Measurements from ENCODE around the gene IMPG2.

IMPG2 gene

GRCh38 chr3:101271728-101272127, 48.6 kb downstream of the IMPG2 start:
- H3K27ac ChIP-seq (ENCODE audit: low read length): no peak overlapping the region
- no peaks in the 10 kb centered on the region for H3K4me1 ChIP-seq (ENCODE audit: insufficient read depth, low read length)
- H3K36me3 ChIP-seq (ENCODE audit: insufficient read depth, low read depth, low read length): no peaks in the 10 kb centered on the region
- H3K27me3 ChIP-seq (ENCODE audit: insufficient read depth, low read length): peaks cover 84% of the 10 kb centered on the region
- no peaks in the 10 kb centered on the region for H3K9me3 ChIP-seq (ENCODE audit: insufficient read depth, low read depth, low read length)
- H3K4me3 ChIP-seq (ENCODE audit: low read length): no peak overlapping the region
- no peak overlapping the region for H3K9ac ChIP-seq (ENCODE audit: low read depth, low read length)

- Histone ChIP-seq H3K4me3 (ENCODE audit: low read length) (no peak overlapping the region), H3K27ac (ENCODE audit: low read length) (no peak overlapping the region), H3K27me3 (ENCODE audit: insufficient read depth, low read length) (peaks cover 72% of the 10 kb centered on the region), H3K9me3 (ENCODE audit: insufficient read depth, low read depth, low read length) (no peaks in the 10 kb centered on the region), H3K9ac (ENCODE audit: low read depth, low read length) (no peak overlapping the region), H3K4me1 (ENCODE audit: insufficient read depth, low read length) (no peaks in the 10 kb centered on the region), H3K36me3 (ENCODE audit: insufficient read depth, low read depth, low read length) (no peaks in the 10 kb centered on the region)
Measured at GRCh38 chr3:101270149-101270548, 50.2 kb downstream of the IMPG2 start.

GRCh38 chr3:101268971-101269671, 51.3 kb downstream of the IMPG2 start:
- no peaks in the 10 kb centered on the region for H3K36me3 ChIP-seq (ENCODE audit: insufficient read depth, low read depth, low read length)
- H3K9me3 ChIP-seq (ENCODE audit: insufficient read depth, low read depth, low read length): no peaks in the 10 kb centered on the region
- peaks cover 62% of the 10 kb centered on the region for H3K27me3 ChIP-seq (ENCODE audit: insufficient read depth, low read length)
- no peaks in the 10 kb centered on the region for H3K4me1 ChIP-seq (ENCODE audit: insufficient read depth, low read length)
- no peak overlapping the region for H3K27ac ChIP-seq (ENCODE audit: low read length)
- H3K4me3 ChIP-seq (ENCODE audit: low read length): no peak overlapping the region
- no peak overlapping the region for H3K9ac ChIP-seq (ENCODE audit: low read depth, low read length)

GRCh38 chr3:101268141-101268540, 52.2 kb downstream of the IMPG2 start:
- Histone ChIP-seq H3K9ac (ENCODE audit: low read depth, low read length) (no peak overlapping the region), H3K27me3 (ENCODE audit: insufficient read depth, low read length) (peaks cover 53% of the 10 kb centered on the region), H3K4me3 (ENCODE audit: low read length) (no peak overlapping the region), H3K9me3 (ENCODE audit: insufficient read depth, low read depth, low read length) (no peaks in the 10 kb centered on the region), H3K27ac (ENCODE audit: low read length) (no peak overlapping the region), H3K36me3 (ENCODE audit: insufficient read depth, low read depth, low read length) (no peaks in the 10 kb centered on the region), H3K4me1 (ENCODE audit: insufficient read depth, low read length) (no peaks in the 10 kb centered on the region)

- peaks cover 37% of the 10 kb centered on the region for H3K27me3 ChIP-seq (ENCODE audit: insufficient read depth, low read length)
- H3K36me3 ChIP-seq (ENCODE audit: insufficient read depth, low read depth, low read length): no peaks in the 10 kb centered on the region
- no peak overlapping the region for H3K9ac ChIP-seq (ENCODE audit: low read depth, low read length)
- no peak overlapping the region for H3K4me3 ChIP-seq (ENCODE audit: low read length)
- H3K9me3 ChIP-seq (ENCODE audit: insufficient read depth, low read depth, low read length): no peaks in the 10 kb centered on the region
- H3K27ac ChIP-seq (ENCODE audit: low read length): no peak overlapping the region
- H3K4me1 ChIP-seq (ENCODE audit: insufficient read depth, low read length): no peaks in the 10 kb centered on the region
Measured at GRCh38 chr3:101266566-101266965, 53.8 kb downstream of the IMPG2 start.

- no peaks in the 10 kb centered on the region for H3K36me3 ChIP-seq (ENCODE audit: insufficient read depth, low read depth, low read length)
- H3K9ac ChIP-seq (ENCODE audit: low read depth, low read length): no peak overlapping the region
- H3K27ac ChIP-seq (ENCODE audit: low read length): no peak overlapping the region
- peaks cover 32% of the 10 kb centered on the region for H3K27me3 ChIP-seq (ENCODE audit: insufficient read depth, low read length)
- H3K4me1 ChIP-seq (ENCODE audit: insufficient read depth, low read length): no peaks in the 10 kb centered on the region
- H3K9me3 ChIP-seq (ENCODE audit: insufficient read depth, low read depth, low read length): no peaks in the 10 kb centered on the region
- H3K4me3 ChIP-seq (ENCODE audit: low read length): no peak overlapping the region
Measured at GRCh38 chr3:101266071-101266470, 54.3 kb downstream of the IMPG2 start.

GRCh38 chr3:101262393-101263240, 57.8 kb downstream of the IMPG2 start:
- no peak overlapping the region for H3K27ac ChIP-seq (ENCODE audit: low read length)
- no peak overlapping the region for H3K4me3 ChIP-seq (ENCODE audit: low read length)
- H3K36me3 ChIP-seq (ENCODE audit: insufficient read depth, low read depth, low read length): no peaks in the 10 kb centered on the region
- no peaks in the 10 kb centered on the region for H3K9me3 ChIP-seq (ENCODE audit: insufficient read depth, low read depth, low read length)
- no peaks in the 10 kb centered on the region for H3K4me1 ChIP-seq (ENCODE audit: insufficient read depth, low read length)
- no peak overlapping the region for H3K9ac ChIP-seq (ENCODE audit: low read depth, low read length)
- no peaks in the 10 kb centered on the region; the same call in 1 of the 2 replicates for H3K27me3 ChIP-seq (ENCODE audit: insufficient read depth, low read length)

- H3K4me1 ChIP-seq (ENCODE audit: insufficient read depth, low read length): no peaks in the 10 kb centered on the region
- no peak overlapping the region for H3K4me3 ChIP-seq (ENCODE audit: low read length)
- no peak overlapping the region for H3K9ac ChIP-seq (ENCODE audit: low read depth, low read length)
- no peaks in the 10 kb centered on the region for H3K36me3 ChIP-seq (ENCODE audit: insufficient read depth, low read depth, low read length)
- no peaks in the 10 kb centered on the region; the same call in 1 of the 2 replicates for H3K27me3 ChIP-seq (ENCODE audit: insufficient read depth, low read length)
- H3K27ac ChIP-seq (ENCODE audit: low read length): no peak overlapping the region
- H3K9me3 ChIP-seq (ENCODE audit: insufficient read depth, low read depth, low read length): no peaks in the 10 kb centered on the region
Measured at GRCh38 chr3:101261506-101261905, 58.9 kb downstream of the IMPG2 start.

GRCh38 chr3:101259485-101260341, 60.7 kb downstream of the IMPG2 start:
- Histone ChIP-seq H3K36me3 (ENCODE audit: insufficient read depth, low read depth, low read length) (no peaks in the 10 kb centered on the region), H3K27ac (ENCODE audit: low read length) (no peak overlapping the region), H3K9me3 (ENCODE audit: insufficient read depth, low read depth, low read length) (no peaks in the 10 kb centered on the region), H3K9ac (ENCODE audit: low read depth, low read length) (no peak overlapping the region), H3K27me3 (ENCODE audit: insufficient read depth, low read length) (no peaks in the 10 kb centered on the region), H3K4me1 (ENCODE audit: insufficient read depth, low read length) (no peaks in the 10 kb centered on the region), H3K4me3 (ENCODE audit: low read length) (no peak overlapping the region)

GRCh38 chr3:101256511-101256910, 63.9 kb downstream of the IMPG2 start:
- Histone ChIP-seq H3K9me3 (ENCODE audit: insufficient read depth, low read depth, low read length) (no peaks in the 10 kb centered on the region), H3K9ac (ENCODE audit: low read depth, low read length) (no peak overlapping the region), H3K4me1 (ENCODE audit: insufficient read depth, low read length) (peaks cover 20% of the 10 kb centered on the region), H3K27me3 (ENCODE audit: insufficient read depth, low read length) (no peaks in the 10 kb centered on the region), H3K4me3 (ENCODE audit: low read length) (no peak overlapping the region), H3K36me3 (ENCODE audit: insufficient read depth, low read depth, low read length) (no peaks in the 10 kb centered on the region), H3K27ac (ENCODE audit: low read length) (no peak overlapping the region)

GRCh38 chr3:101255441-101255840, 64.9 kb downstream of the IMPG2 start:
- no peaks in the 10 kb centered on the region for H3K9me3 ChIP-seq (ENCODE audit: insufficient read depth, low read depth, low read length)
- no peak overlapping the region for H3K4me3 ChIP-seq (ENCODE audit: low read length)
- no peaks in the 10 kb centered on the region for H3K36me3 ChIP-seq (ENCODE audit: insufficient read depth, low read depth, low read length)
- no peak overlapping the region for H3K27ac ChIP-seq (ENCODE audit: low read length)
- peaks cover 20% of the 10 kb centered on the region for H3K4me1 ChIP-seq (ENCODE audit: insufficient read depth, low read length)
- no peaks in the 10 kb centered on the region for H3K27me3 ChIP-seq (ENCODE audit: insufficient read depth, low read length)
- no peak overlapping the region for H3K9ac ChIP-seq (ENCODE audit: low read depth, low read length)

Measured in iPS-20b (cell line).